Esophagus muscularis mucosa (tissue), 4 donors: ENCODE measurements around the gene TTLL12. TPM values are rescaled to one million over a fixed set of nuclear protein-coding genes. Genes with fewer than 3 reads are reported as not detected.

Experiments
- DNase-seq: peaks from one replicate; pipeline ENCODE4 v3.0.0-alpha.2; 2017; ENCODE audit errors: extremely low spot score
- H3K27ac ChIP-seq, 4 donors: fragments of 200-600 bp; sonication (generic); replicated peaks in 1 of 4; 1 replicate in 3 of 4; 2 replicates in 1 of 4; pipeline ENCODE4 v1.5.1; 2016 to 2019; ENCODE audit warnings: mild to moderate bottlenecking in 1 of 4
- H3K27me3 ChIP-seq, 4 donors: fragments of 200-600 bp; sonication (generic); one replicate each; pipeline versions ENCODE4 v1.5.1 to v1.6.0; 2016 to 2019
- H3K36me3 ChIP-seq, 4 donors: fragments of 200-600 bp; sonication (generic); one replicate each; pipeline ENCODE4 v1.5.1; 2016 to 2019
- H3K4me1 ChIP-seq, 4 donors: fragments of 200-600 bp; sonication (generic); one replicate each; pipeline ENCODE4 v1.5.1; 2016 to 2019
- H3K4me3 ChIP-seq, 4 donors: fragments of 200-600 bp; sonication (generic); 1 replicate in 2 of 4; 2 replicates in 2 of 4; pipeline ENCODE4 v1.5.1; 2016 to 2019; ENCODE audit warnings: mild to moderate bottlenecking in 4 of 4, moderate library complexity in 1 of 4
- H3K9me3 ChIP-seq, 4 donors: fragments of 200-600 bp; sonication (generic); 1 replicate in 3 of 4; 2 replicates in 1 of 4; pipeline ENCODE4 v1.5.1; 2016 to 2019
- CTCF ChIP-seq, 3 experiments: fragments of 200-600 bp in 2 of 3; fragments of 450-650 bp in 1 of 3; sonication (generic) in 2 of 3; IDR thresholded peaks; one replicate each; pipeline ENCODE4 v1.5.1; 2017 to 2019; ENCODE audit warnings: antibody characterized with exemption in 3 of 3, mild to moderate bottlenecking in 2 of 3, moderate library complexity in 1 of 3
- EP300 ChIP-seq: sonication (generic); formaldehyde crosslinking; IDR thresholded peaks from one replicate; pipeline ENCODE4 v1.6.1; 2017; ENCODE audit warnings: antibody characterized with exemption
- POLR2A ChIP-seq: fragments of 450-650 bp; IDR thresholded peaks from one replicate; pipeline ENCODE4 v1.6.1; 2017; ENCODE audit warnings: antibody characterized with exemption, moderate library complexity, mild to moderate bottlenecking, low read depth
- POLR2AphosphoS5 ChIP-seq, 2 donors: sonication (generic); formaldehyde crosslinking; IDR thresholded peaks; one replicate each; pipeline ENCODE4 v1.6.1; 2017; ENCODE audit warnings: antibody characterized with exemption in 2 of 2
- WGBS: methylation state at CpG from one replicate; pipeline ENCODE4 v1.1.5; 2018; 5-methylcytosine and 5-hydroxymethylcytosine counted together
- intact Hi-C: fragments of 100-400 bp; cut with DNase I; formaldehyde crosslinking; loops from one replicate; pipeline ENCODE4 v1.15.1; 2023
- total RNA-seq, 4 donors: library from RNA; depleted of rRNA; stranded (reverse); fragments of >200 nt; gene quantifications; one replicate each; pipeline versions ENCODE4 v1.1.0 to v1.2.1, GENCODE V29; 2016

The TTLL12 gene
- total RNA-seq, 4 donors from 2014 or later = 19.9 to 32.8 (median 28.0) TPM

- H3K27me3 ChIP-seq = no peaks in the 10 kb centered on the region
- no peaks in the 10 kb centered on the region for H3K9me3 ChIP-seq
- no peak for DNase-seq
- H3K36me3 ChIP-seq = peaks cover 10 to 71% (median 61%) of the 10 kb centered on the region in 4 donors
- intact Hi-C loops = no loop called here
- H3K27ac ChIP-seq = no peak overlapping the region
- H3K4me1 ChIP-seq = peaks cover 9 to 30% (median 25%) of the 10 kb centered on the region in 4 donors
- H3K4me3 ChIP-seq = no peak overlapping the region
- 81% methylated on average over 13 of the region's 23 CpGs for WGBS
- TF ChIP-seq CTCF (IDR thresholded peaks at IDR 0.05) (no peak), POLR2A (no peak), POLR2AphosphoS5 (IDR thresholded peaks at IDR 0.05) (no peak), EP300 (no peak)
Observed at GRCh38 chr22:43166132-43166930, 20.6 kb downstream of the TTLL12 start.

GRCh38 chr22:43164636-43165035 is 22.3 kb downstream of the TTLL12 start:
- no peak overlapping the region for H3K4me3 ChIP-seq
- H3K27me3 ChIP-seq = no peaks in the 10 kb centered on the region
- no peaks in the 10 kb centered on the region for H3K9me3 ChIP-seq
- intact Hi-C loops = no loop called here
- H3K27ac ChIP-seq = peak overlapping the region in 2 of 4 donors; percentile 23 to 62
- peaks cover 14 to 33% (median 27%) of the 10 kb centered on the region in 4 donors for H3K4me1 ChIP-seq
- 48% methylated on average over 15 of the region's 16 CpGs for WGBS
- TF ChIP-seq POLR2AphosphoS5 (IDR thresholded peaks at IDR 0.05) (no peak), POLR2A (no peak), CTCF (IDR thresholded peaks at IDR 0.05) (no peak), EP300 (no peak)
- DNase-seq = no peak
- H3K36me3 ChIP-seq = peaks cover 8 to 71% (median 56%) of the 10 kb centered on the region in 4 donors

- peaks cover 8 to 66% (median 48%) of the 10 kb centered on the region in 4 donors for H3K36me3 ChIP-seq
- 60% methylated on average over 1 of the region's 18 CpGs for WGBS
- no peak for TF ChIP-seq EP300
- no peak for TF ChIP-seq POLR2A
- TF ChIP-seq POLR2AphosphoS5 (IDR thresholded peaks at IDR 0.05) = no peak
- no peak for TF ChIP-seq CTCF (IDR thresholded peaks at IDR 0.05)
- H3K9me3 ChIP-seq = no peaks in the 10 kb centered on the region
- no peaks in the 10 kb centered on the region for H3K27me3 ChIP-seq
- peaks cover 17 to 46% (median 29%) of the 10 kb centered on the region in 4 donors for H3K4me1 ChIP-seq
- intact Hi-C loops = no loop called here
- H3K4me3 ChIP-seq = no peak overlapping the region
- peak overlapping the region; percentile 12 to 62 (median 46) for H3K27ac ChIP-seq
- DNase-seq = no peak
Observed at GRCh38 chr22:43163241-43163795, 23.6 kb downstream of the TTLL12 start.

GRCh38 chr22:43162412-43163150 is 24.4 kb downstream of the TTLL12 start:
- DNase-seq = no peak
- Histone ChIP-seq H3K27ac (no peak overlapping the region), H3K4me3 (no peak overlapping the region), H3K9me3 (no peaks in the 10 kb centered on the region), H3K4me1 (peaks cover 17 to 48% (median 29%) of the 10 kb centered on the region in 4 donors), H3K36me3 (peaks cover 2 to 59% (median 42%) of the 10 kb centered on the region in 4 donors), H3K27me3 (no peaks in the 10 kb centered on the region)
- TF ChIP-seq CTCF (IDR thresholded peaks at IDR 0.05) (no peak), EP300 (no peak), POLR2AphosphoS5 (IDR thresholded peaks at IDR 0.05) (no peak)
- intact Hi-C loops = no loop called here
- 94% methylated on average over 16 of the region's 24 CpGs for WGBS
